Subcutaneous adipose tissue (tissue), 4 donors: ENCODE results near the gene C8G. TPM values are rescaled to one million over a fixed set of nuclear protein-coding genes. Genes with fewer than 3 reads are reported as not detected.

Experiments used
- CTCF ChIP-seq: fragments of 450-650 bp; IDR thresholded peaks from one replicate; pipeline ENCODE4 v1.5.1; 2016; ENCODE audit warnings: low read depth, mild to moderate bottlenecking, control low read depth, antibody characterized with exemption, moderate library complexity
- total RNA-seq, 4 donors: library from RNA; depleted of rRNA; stranded (reverse); fragments of >200 nt; gene quantifications; one replicate each; pipeline ENCODE4 v1.1.0, GENCODE V29; 2016

Gene C8G
- total RNA-seq, 4 donors from 2014 or later: 2.6 TPM; not detected in 3

- TF ChIP-seq CTCF: no peak
These were observed 7.6 kb upstream of the C8G start for GRCh38 chr9:136937186-136938001.

- no peak for TF ChIP-seq CTCF
These were observed 5.5 kb upstream of the C8G start for GRCh38 chr9:136939431-136939995.

GRCh38 chr9:136939996-136940525 is 5.0 kb upstream of the C8G start:
- TF ChIP-seq CTCF: no peak

GRCh38 chr9:136940526-136941230 is 4.4 kb upstream of the C8G start:
- no peak for TF ChIP-seq CTCF

GRCh38 chr9:136941231-136942111 is 3.6 kb upstream of the C8G start:
- no peak for TF ChIP-seq CTCF

- no peak for TF ChIP-seq CTCF
These were observed 2.7 kb upstream of the C8G start for GRCh38 chr9:136942112-136942880.
